OCI-LY3 (cell line): ENCODE results near the gene SERPINE1.
A peak's percentile ranks its signal among the peaks of the same experiment; 100 is the strongest.

Experiments
- CTCF ChIP-seq: fragments of 200-600, 300-600 bp; sonication (generic); IDR thresholded peaks from 2 replicates; pipeline ENCODE4 v1.5.1; 2014; ENCODE audit warnings: antibody characterized with exemption, low read length, low read depth
- EZH2phosphoT487 ChIP-seq: fragments of 200-600 bp; shearing (Covaris generic); IDR thresholded peaks from 2 replicates; pipeline ENCODE4 v1.6.1; 2018; ENCODE audit warnings: antibody characterized with exemption, mixed run types, low read depth

- no peak for TF ChIP-seq EZH2phosphoT487
- peak; percentile 86 for TF ChIP-seq CTCF
Measured at GRCh38 chr7:101169838-101170551, 43.1 kb downstream of the SERPINE1 start.
